ENCODE measurements around the gene OPCML.

DNA sequence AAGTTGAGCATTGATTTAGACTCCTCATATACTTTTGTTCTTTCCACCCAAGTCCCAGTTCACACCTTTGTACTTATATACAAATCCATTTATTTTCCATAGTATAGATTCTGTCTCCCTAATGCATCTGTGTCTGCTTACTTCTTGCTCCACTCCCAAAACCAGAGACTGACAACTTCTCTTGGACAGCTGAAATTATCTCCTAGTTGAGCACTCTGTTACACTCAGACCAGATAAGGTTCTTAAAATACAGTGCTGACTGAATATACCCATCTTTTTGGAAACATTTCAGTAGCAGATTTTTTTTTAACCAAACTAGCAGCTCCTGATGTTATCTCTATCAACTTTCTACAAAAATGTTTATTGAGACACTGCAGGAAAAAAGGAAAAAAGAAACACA is 106.3 kb downstream of the OPCML start:
- TF ChIP-seq CTCF (conservative IDR thresholded peaks at IDR 0.05; ENCODE audit: low read length) (no peak), EZH2phosphoT487 (IDR thresholded peaks at IDR 0.05; ENCODE audit: borderline replicate concordance) (no peak)
